Measurements from ENCODE around the gene ATP5MK.
"Not testable (repeated sequence)": the region's sequence is repeated elsewhere in the genome, so short reads cannot be mapped to it uniquely, and the experiment has no call there.

ATP5MK gene
- long read RNA-seq, donor 1, transcript ATP5MD-201 (4 exons, 364 nt), result major isoform, 435 of 496 reads
- long read RNA-seq, donor 1, transcript ATP5MD-204 (5 exons, 626 nt), result minor isoform, 17 of 496 reads
- long read RNA-seq, donor 1, partial matches to known transcripts, result 34 of 496 reads
- long read RNA-seq, donor 1, other reads (novel, unspliced or antisense), result 6 of 496 reads
- long read RNA-seq, donor 2, transcript ATP5MD-201 (4 exons, 364 nt), result major isoform, 229 of 269 reads
- long read RNA-seq, donor 2, partial matches to known transcripts, result 35 of 269 reads
- long read RNA-seq, donor 2, other reads (novel, unspliced or antisense), result 0 of 269 reads
- long read RNA-seq, donor 3, transcript ATP5MD-201 (4 exons, 364 nt), result major isoform, 120 of 139 reads
- long read RNA-seq, donor 3, partial matches to known transcripts, result 14 of 139 reads
- long read RNA-seq, donor 3, other reads (novel, unspliced or antisense), result 0 of 139 reads
- long read RNA-seq, donor 4, transcript ATP5MD-201 (4 exons, 364 nt), result major isoform, 186 of 207 reads
- long read RNA-seq, donor 4, partial matches to known transcripts, result 14 of 207 reads
- long read RNA-seq, donor 4, other reads (novel, unspliced or antisense), result 0 of 207 reads
- long read RNA-seq, donor 5, transcript ATP5MD-201 (4 exons, 364 nt), result major isoform, 260 of 292 reads
- long read RNA-seq, donor 5, transcript ATP5MD-204 (5 exons, 626 nt), result minor isoform, 5 of 292 reads
- long read RNA-seq, donor 5, transcript ATP5MD-203 (4 exons, 635 nt), result minor isoform, 7 of 292 reads
- long read RNA-seq, donor 5, partial matches to known transcripts, result 15 of 292 reads
- long read RNA-seq, donor 5, other reads (novel, unspliced or antisense), result 5 of 292 reads
- long read RNA-seq, donor 6, transcript ATP5MD-204 (5 exons, 626 nt), result minor isoform, 12 of 238 reads
- long read RNA-seq, donor 6, transcript ATP5MD-201 (4 exons, 364 nt), result major isoform, 190 of 238 reads
- long read RNA-seq, donor 6, partial matches to known transcripts, result 33 of 238 reads
- long read RNA-seq, donor 6, other reads (novel, unspliced or antisense), result 0 of 238 reads
- long read RNA-seq, donor 7, transcript ATP5MD-201 (4 exons, 364 nt), result major isoform, 289 of 364 reads
- long read RNA-seq, donor 7, partial matches to known transcripts, result 52 of 364 reads
- long read RNA-seq, donor 7, other reads (novel, unspliced or antisense), result 16 of 364 reads
- long read RNA-seq, donor 8, transcript ATP5MD-201 (4 exons, 364 nt), result major isoform, 222 of 251 reads
- long read RNA-seq, donor 8, transcript ATP5MD-204 (5 exons, 626 nt), result minor isoform, 6 of 251 reads
- long read RNA-seq, donor 8, partial matches to known transcripts, result 20 of 251 reads
- long read RNA-seq, donor 8, other reads (novel, unspliced or antisense), result 0 of 251 reads

- peak; percentile 85 for DNase-seq
Observed at GRCh38 chr10:103396067-103396788, at the start of gene ATP5MK, which contains the start of gene PDCD11. TSS of gene ATP5MK (minus strand) at chr10:103396475. CDS start at chr10:103392457, 4,018 bp downstream. TSS of gene PDCD11 (plus strand) at chr10:103396626. CDS start at chr10:103398427, 1,801 bp downstream.

- DNase-seq, result no peak
Observed at GRCh38 chr10:103445366-103445765, 49.1 kb upstream of the ATP5MK start.

GRCh38 chr10:103444478-103444877 is 48.2 kb upstream of the ATP5MK start:
- no peak for DNase-seq

- DNase-seq, result no peak
Observed at GRCh38 chr10:103443475-103444185, 47.4 kb upstream of the ATP5MK start.

GRCh38 chr10:103442031-103442461 is 45.8 kb upstream of the ATP5MK start:
- DNase-seq, result no peak

- DNase-seq, result no peak
Observed at GRCh38 chr10:103441611-103442010, 45.3 kb upstream of the ATP5MK start.

GRCh38 chr10:103441206-103441605 is 44.9 kb upstream of the ATP5MK start:
- no peak for DNase-seq

GRCh38 chr10:103440416-103440815 is 44.1 kb upstream of the ATP5MK start:
- DNase-seq, result no peak

- DNase-seq, result no peak
Observed at GRCh38 chr10:103439776-103440175, 43.5 kb upstream of the ATP5MK start.

GRCh38 chr10:103433858-103434257 is 37.6 kb upstream of the ATP5MK start:
- DNase-seq, result no peak

GRCh38 chr10:103431902-103432301 is 35.6 kb upstream of the ATP5MK start:
- no peak for DNase-seq

GRCh38 chr10:103429647-103430046 is 33.4 kb upstream of the ATP5MK start:
- no peak for DNase-seq

GRCh38 chr10:103428989-103429643 is 32.8 kb upstream of the ATP5MK start:
- no peak for DNase-seq

- no peak for DNase-seq
Observed at GRCh38 chr10:103427866-103428265, 31.6 kb upstream of the ATP5MK start.

GRCh38 chr10:103423748-103424147 is 27.5 kb upstream of the ATP5MK start:
- DNase-seq, result no peak

GRCh38 chr10:103419101-103419500 is 22.8 kb upstream of the ATP5MK start:
- DNase-seq, result no peak

- DNase-seq, result no peak
Observed at GRCh38 chr10:103417601-103418000, 21.3 kb upstream of the ATP5MK start.

GRCh38 chr10:103417148-103417469 is 20.8 kb upstream of the ATP5MK start:
- not testable (repeated sequence) for DNase-seq

- peak; percentile 19 for DNase-seq
Observed at GRCh38 chr10:103416436-103417147, 20.3 kb upstream of the ATP5MK start.
